C1 segment of cervical spinal cord (tissue), 14 donors: ENCODE results near the gene ZFY.

ENCODE experiments used
- DNase-seq, 14 donors: peaks; one replicate each; lab custom pipeline; 2025; lab: John Stamatoyannopoulos, UW

The ZFY gene

GRCh38 chrY:2934861-2935715 is at the start of gene ZFY:
ZFY (plus strand) TSS chrY:2935381; CDS start chrY:2953937, 18,556 bp downstream.
- DNase-seq, result peak in 4 of 14 donors; percentile 37 to 89 (median 68)

- DNase-seq, result no peak
These were observed 49.3 kb upstream of the ZFY start for GRCh38 chrY:2885880-2886279.

- DNase-seq, result no peak
These were observed 47.8 kb upstream of the ZFY start for GRCh38 chrY:2887386-2887785.

GRCh38 chrY:2887955-2888354 is 47.2 kb upstream of the ZFY start:
- no peak for DNase-seq

- DNase-seq, result no peak
These were observed 41.7 kb upstream of the ZFY start for GRCh38 chrY:2893471-2893870.

GRCh38 chrY:2896050-2896449 is 39.1 kb upstream of the ZFY start:
- no peak for DNase-seq

GRCh38 chrY:2907356-2907755 is 27.8 kb upstream of the ZFY start:
- DNase-seq, result no peak

- DNase-seq, result no peak
These were observed 21.9 kb upstream of the ZFY start for GRCh38 chrY:2913066-2913815.

- DNase-seq, result peak in 1 of 14 donors; percentile 2
These were observed 1.1 kb upstream of the ZFY start for GRCh38 chrY:2934078-2934477.

- peak in 4 of 14 donors; percentile 76 to 90 (median 78) for DNase-seq
These were observed 695 bp downstream of the ZFY start for GRCh38 chrY:2935716-2936435.

- DNase-seq, result peak in 1 of 14 donors; percentile 18
These were observed 1.2 kb downstream of the ZFY start for GRCh38 chrY:2936436-2936750.

GRCh38 chrY:2937149-2937548 is 2.0 kb downstream of the ZFY start:
- no peak for DNase-seq

- no peak for DNase-seq
These were observed 14.5 kb downstream of the ZFY start for GRCh38 chrY:2949590-2950252.

GRCh38 chrY:2950655-2951054 is 15.5 kb downstream of the ZFY start:
- no peak for DNase-seq

- DNase-seq, result no peak
These were observed 17.7 kb downstream of the ZFY start for GRCh38 chrY:2952912-2953311.

- DNase-seq, result no peak
These were observed 19.6 kb downstream of the ZFY start for GRCh38 chrY:2954735-2955134.

- no peak for DNase-seq
These were observed 20.4 kb downstream of the ZFY start for GRCh38 chrY:2955561-2955960.

GRCh38 chrY:2962061-2962460 is 26.9 kb downstream of the ZFY start:
- no peak for DNase-seq

- DNase-seq, result no peak
These were observed 29.6 kb downstream of the ZFY start for GRCh38 chrY:2964814-2965213.

- DNase-seq, result no peak
These were observed 30.4 kb downstream of the ZFY start for GRCh38 chrY:2965629-2966028.

- no peak for DNase-seq
These were observed 34.4 kb downstream of the ZFY start for GRCh38 chrY:2969561-2969960.

- DNase-seq, result no peak
These were observed 37.5 kb downstream of the ZFY start for GRCh38 chrY:2972708-2973107.
